ENCODE measurements around the gene GALM. TPM values are rescaled to one million over a fixed set of nuclear protein-coding genes. Genes with fewer than 3 reads are reported as not detected.

Gene GALM
- total and polyA plus RNA-seq, 2 of the 13 experiments (the other 11 are each of a cell fraction or from before 2014, with no cell fraction given): 65.5 to 90.0 TPM

- no peak for TF ChIP-seq ZNF724P (CRISPR knock-in tag; IDR thresholded peaks at IDR 0.05; ENCODE audit: borderline replicate concordance)
- TF ChIP-seq ZNF556 (CRISPR knock-in tag; IDR thresholded peaks at IDR 0.05; ENCODE audit: borderline replicate concordance): 0 out of 2 replicates have a peak, but pooled peaks have one; percentile 46
- TF ChIP-seq SNAPC5 (CRISPR knock-in tag; IDR thresholded peaks at IDR 0.05; ENCODE audit: borderline replicate concordance): no peak
- TF ChIP-seq THYN1 (CRISPR knock-in tag; IDR thresholded peaks at IDR 0.05; ENCODE audit: borderline replicate concordance, low read depth): no peak
- no peak for TF ChIP-seq KLF13 (CRISPR knock-in tag; IDR thresholded peaks at IDR 0.05)
- TF ChIP-seq MXD4 (CRISPR knock-in tag; IDR thresholded peaks at IDR 0.05): peak; percentile 48; the same call in 1 of the 2 replicates
- peak; percentile 57; the same call in 1 of the 2 replicates for TF ChIP-seq DNMT1 (CRISPR knock-in tag; IDR thresholded peaks at IDR 0.05)
- TF ChIP-seq MXD3 (CRISPR knock-in tag; IDR thresholded peaks at IDR 0.05): peak; percentile 43; the same call in 1 of the 2 replicates
- 0 out of 2 replicates have a peak, but pooled peaks have one; percentile 35 for TF ChIP-seq ADNP (CRISPR knock-in tag; IDR thresholded peaks at IDR 0.05)
- no peak for TF ChIP-seq GLMP (CRISPR knock-in tag; IDR thresholded peaks at IDR 0.05; ENCODE audit: borderline replicate concordance)
- TF ChIP-seq TFE3 (CRISPR knock-in tag; IDR thresholded peaks at IDR 0.05): no peak
- no peak for TF ChIP-seq MAF1 (CRISPR knock-in tag; IDR thresholded peaks at IDR 0.05; ENCODE audit: borderline replicate concordance)
- TF ChIP-seq KDM2A (CRISPR knock-in tag; IDR thresholded peaks at IDR 0.05; ENCODE audit: borderline replicate concordance, low read depth): peak; percentile 36; the same call in 1 of the 2 replicates
- TF ChIP-seq ZNF12 (CRISPR knock-in tag; IDR thresholded peaks at IDR 0.05): peak; percentile 64; the same call in 1 of the 2 replicates
- TF ChIP-seq FOXA3 (CRISPR knock-in tag; IDR thresholded peaks at IDR 0.05): peak; percentile 52
- TF ChIP-seq MAX (IDR thresholded peaks at IDR 0.05): 0 out of 2 replicates have a peak, but pooled peaks have one; percentile 22
- TF ChIP-seq ZMYM3 (CRISPR knock-in tag; IDR thresholded peaks at IDR 0.05): 0 out of 2 replicates have a peak, but pooled peaks have one; percentile 38
- TF ChIP-seq ZMYM4 (CRISPR knock-in tag; IDR thresholded peaks at IDR 0.05): peak; percentile 70
- no peak for TF ChIP-seq SRF (IDR thresholded peaks at IDR 0.05; ENCODE audit: low read depth, low read length)
- peak; percentile 55 for TF ChIP-seq ATF3 (CRISPR knock-in tag; IDR thresholded peaks at IDR 0.05)
- peak; percentile 55; the same call in 1 of the 2 replicates for TF ChIP-seq NFE2 (CRISPR knock-in tag; IDR thresholded peaks at IDR 0.05)
- TF ChIP-seq SMYD3 (CRISPR knock-in tag; IDR thresholded peaks at IDR 0.05): 0 out of 2 replicates have a peak, but pooled peaks have one; percentile 56
- peak; percentile 64; the same call in 1 of the 2 replicates for TF ChIP-seq ZNF816 (CRISPR knock-in tag; IDR thresholded peaks at IDR 0.05; ENCODE audit: borderline replicate concordance)
- TF ChIP-seq HNF4A (CRISPR knock-in tag; IDR thresholded peaks at IDR 0.05): peak; percentile 86
- no peak for TF ChIP-seq HBP1 (CRISPR knock-in tag; IDR thresholded peaks at IDR 0.05; ENCODE audit: low read depth)
- peak; percentile 69 for TF ChIP-seq HDAC1 (CRISPR knock-in tag; IDR thresholded peaks at IDR 0.05)
Observed at GRCh38 chr2:38692636-38693318, 26.9 kb downstream of the GALM start (continued).

All from HepG2 (cell line).